Measurements from ENCODE around the gene SLC46A1. TPM values are rescaled to one million over a fixed set of nuclear protein-coding genes. Genes with fewer than 3 reads are reported as not detected.

SLC46A1 gene
- total and polyA plus RNA-seq, 2 of the 13 experiments (the other 11 are each of a cell fraction or from before 2014, with no cell fraction given): 19.6 to 22.6 TPM

- TF ChIP-seq ZNF263 (CRISPR knock-in tag; IDR thresholded peaks at IDR 0.05): no peak
These were observed 15.9 kb downstream of the SLC46A1 start (continued) for GRCh38 chr17:28390141-28390540.

GRCh38 chr17:28388106-28388505, 17.9 kb downstream of the SLC46A1 start:
- Histone ChIP-seq H3K4me2 (ENCODE audit: low read depth, low read length) (no peak overlapping the region), H2AFZ (ENCODE audit: low read length) (no peak overlapping the region), H3K27me3 (ENCODE audit: control insufficient read depth in 1 of 2, insufficient read depth in 2 of 2, low read length in 2 of 2) (no peaks in the 10 kb centered on the region), H3K79me2 (ENCODE audit: insufficient read depth, low read length) (no peaks in the 10 kb centered on the region), H3K9ac (ENCODE audit: insufficient read depth, low read depth, low read length) (no peak overlapping the region), H3K4me3 (replicated peaks in 1 of 3; ENCODE audit: insufficient read depth in 1 of 3, low read depth in 2 of 3, low read length in 3 of 3) (no peak overlapping the region), H4K20me1 (ENCODE audit: insufficient read depth, low read length) (no peaks in the 10 kb centered on the region), H3K4me1 (ENCODE audit: insufficient read depth, low read length) (peaks cover under 1% of the 10 kb centered on the region), H3K36me3 (replicated peaks in 1 of 2; ENCODE audit: control insufficient read depth in 1 of 2, insufficient read depth in 2 of 2, low read length in 2 of 2) (no peaks in the 10 kb centered on the region), H3K27ac (ENCODE audit: extremely low read length, insufficient read depth, low read length) (no peak overlapping the region), H3K9me3 (ENCODE audit: low read length) (no peaks in the 10 kb centered on the region)
- BruUV-seq (replicated peaks): no TSS peak
- no peak for DNase-seq (ENCODE audit: low spot score)
- TF ChIP-seq SYNCRIP (IDR thresholded peaks at IDR 0.05; ENCODE audit: insufficient read depth, low read depth, low read length): no peak
- no peak for TF ChIP-seq ZNF282 (IDR thresholded peaks at IDR 0.05; ENCODE audit: partially characterized antibody)
- no peak for TF ChIP-seq REXO4 (CRISPR knock-in tag; IDR thresholded peaks at IDR 0.05; ENCODE audit: borderline replicate concordance)
- TF ChIP-seq ZNF775 (CRISPR knock-in tag; IDR thresholded peaks at IDR 0.05; ENCODE audit: borderline replicate concordance): no peak
- no peak for TF ChIP-seq ONECUT2 (CRISPR knock-in tag; IDR thresholded peaks at IDR 0.05)
- TF ChIP-seq ZBTB7A (CRISPR knock-in tag; IDR thresholded peaks at IDR 0.05): no peak
- no peak for TF ChIP-seq NCOA5 (CRISPR knock-in tag; IDR thresholded peaks at IDR 0.05)
- no peak for TF ChIP-seq GABPB1 (CRISPR knock-in tag; IDR thresholded peaks at IDR 0.05)
- TF ChIP-seq HINFP (CRISPR knock-in tag; IDR thresholded peaks at IDR 0.05; ENCODE audit: low read depth): no peak
- no peak for TF ChIP-seq RBM22 (optimal IDR thresholded peaks at IDR 0.05; ENCODE audit: low read length)
- TF ChIP-seq ZNF703 (CRISPR knock-in tag; IDR thresholded peaks at IDR 0.05; ENCODE audit: borderline replicate concordance): no peak
- no peak for TF ChIP-seq IRF9 (CRISPR knock-in tag; IDR thresholded peaks at IDR 0.05; ENCODE audit: borderline replicate concordance)
- TF ChIP-seq DBP (CRISPR knock-in tag; IDR thresholded peaks at IDR 0.05; ENCODE audit: not compliant biosample characterization): no peak
- no peak for TF ChIP-seq STAT6 (CRISPR knock-in tag; IDR thresholded peaks at IDR 0.05; ENCODE audit: borderline replicate concordance)
- TF ChIP-seq ZFP90 (CRISPR knock-in tag; IDR thresholded peaks at IDR 0.05; ENCODE audit: borderline replicate concordance): no peak
- no peak for TF ChIP-seq POLR2G (IDR thresholded peaks at IDR 0.05; ENCODE audit: low read depth, low read length)
- no peak for TF ChIP-seq SATB2 (CRISPR knock-in tag; IDR thresholded peaks at IDR 0.05)
- FAIRE-seq: no peak
- CTCF ChIA-PET (ENCODE audit: low intra/inter-chr PET ratio, low total read pairs): no interaction called here
- WGBS (ENCODE audit: low lambda C conversion rate): 66% methylated on average over 3 of the region's 11 CpGs
- POLR2A ChIA-PET: no interaction called here
- intact Hi-C loops (cut with micrococcal nuclease; ENCODE audit: unreplicated experiment): no loop called here
- ATAC-seq: no peak
- in situ Hi-C loops (cut with HindIII; ENCODE audit: extremely low pct_ligation_motif_present, low pct_unique_long_range_greater_than_20kb): no loop called here
